NT2/D1 (cell line): Measurements from ENCODE around the gene EPHB4.

Experiments used
- SUZ12 ChIP-seq: IDR thresholded peaks from 2 replicates; pipeline ENCODE4 v1.6.1; 2011; ENCODE audit not compliant: insufficient read length, insufficient read depth; ENCODE audit errors: extremely low read depth
- YY1 ChIP-seq: IDR thresholded peaks from 2 replicates; pipeline ENCODE4 v1.6.1; 2011; ENCODE audit not compliant: insufficient read length, insufficient read depth
- ZNF274 ChIP-seq: IDR thresholded peaks from 2 replicates; pipeline ENCODE4 v1.6.1; 2011; ENCODE audit warnings: mild to moderate bottlenecking, low read depth, low read length

GRCh38 chr7:100811480-100811879 is 15.8 kb downstream of the EPHB4 start:
- TF ChIP-seq ZNF274, result no peak
- no peak for TF ChIP-seq YY1
- no peak for TF ChIP-seq SUZ12
